ENCODE data around the gene MVB12B. TPM values are rescaled to one million over a fixed set of nuclear protein-coding genes. Genes with fewer than 3 reads are reported as not detected.
"Not testable (repeated sequence)": the region's sequence is repeated elsewhere in the genome, so short reads cannot be mapped to it uniquely, and the experiment has no call there.

MVB12B gene
- total and polyA plus RNA-seq, 2 of the 13 experiments (the other 11 are each of a cell fraction or from before 2014, with no cell fraction given) = 12.1 to 30.1 TPM

GRCh38 chr9:126283799-126284465 is 42.7 kb upstream of the MVB12B start:
- no peak for ATAC-seq
- CTCF ChIA-PET (ENCODE audit: low intra/inter-chr PET ratio, low total read pairs) = no interaction called here
- Histone ChIP-seq H3K79me2 (ENCODE audit: insufficient read depth, low read length) (no peaks in the 10 kb centered on the region), H3K9ac (ENCODE audit: insufficient read depth, low read depth, low read length) (no peak overlapping the region), H3K9me3 (ENCODE audit: low read length) (no peaks in the 10 kb centered on the region), H3K4me3 (replicated peaks in 1 of 3; ENCODE audit: insufficient read depth in 1 of 3, low read depth in 2 of 3, low read length in 3 of 3) (no peak overlapping the region), H4K20me1 (ENCODE audit: insufficient read depth, low read length) (no peaks in the 10 kb centered on the region), H3K27me3 (ENCODE audit: control insufficient read depth in 1 of 2, insufficient read depth in 2 of 2, low read length in 2 of 2) (peaks cover 2 to 30% of the 10 kb centered on the region in 2 experiments; a peak in 4 of 5 replicates), H3K27ac (ENCODE audit: extremely low read length, insufficient read depth, low read length) (no peak overlapping the region), H3K36me3 (replicated peaks in 1 of 2; ENCODE audit: control insufficient read depth in 1 of 2, insufficient read depth in 2 of 2, low read length in 2 of 2) (no peaks in the 10 kb centered on the region), H3K4me2 (ENCODE audit: low read depth, low read length) (no peak overlapping the region), H3K4me1 (ENCODE audit: insufficient read depth, low read length) (no peaks in the 10 kb centered on the region), H2AFZ (ENCODE audit: low read length) (no peak overlapping the region)
- BruUV-seq (replicated peaks) = no TSS peak
- FAIRE-seq = no peak
- TF ChIP-seq ZIK1 (CRISPR knock-in tag; IDR thresholded peaks at IDR 0.05; ENCODE audit: borderline replicate concordance, low read depth) (no peak), AHR (CRISPR knock-in tag; IDR thresholded peaks at IDR 0.05) (no peak)
- no peak for DNase-seq (ENCODE audit: low spot score)
- POLR2A ChIA-PET = no interaction called here
- 55% methylated on average over 5 of the region's 9 CpGs for WGBS (ENCODE audit: low lambda C conversion rate)
- intact Hi-C loops (cut with micrococcal nuclease; ENCODE audit: unreplicated experiment) (no loop called here), in situ Hi-C loops (cut with HindIII; ENCODE audit: extremely low pct_ligation_motif_present, low pct_unique_long_range_greater_than_20kb) (no loop called here)

GRCh38 chr9:126285652-126286051 is 41.0 kb upstream of the MVB12B start:
- ATAC-seq; H3K4me2 ChIP-seq (ENCODE audit: low read depth, low read length); DNase-seq (ENCODE audit: low spot score); H3K79me2 ChIP-seq (ENCODE audit: insufficient read depth, low read length); H3K9me3 ChIP-seq (ENCODE audit: low read length); H3K4me1 ChIP-seq (ENCODE audit: insufficient read depth, low read length); H3K27ac ChIP-seq (ENCODE audit: extremely low read length, insufficient read depth, low read length); POLR2A ChIA-PET; H3K9ac ChIP-seq (ENCODE audit: insufficient read depth, low read depth, low read length); H3K36me3 ChIP-seq (replicated peaks in 1 of 2; ENCODE audit: control insufficient read depth in 1 of 2, insufficient read depth in 2 of 2, low read length in 2 of 2); BruUV-seq (replicated peaks); in situ Hi-C loops (cut with HindIII; ENCODE audit: extremely low pct_ligation_motif_present, low pct_unique_long_range_greater_than_20kb); H2AFZ ChIP-seq (ENCODE audit: low read length); intact Hi-C loops (cut with micrococcal nuclease; ENCODE audit: unreplicated experiment); H4K20me1 ChIP-seq (ENCODE audit: insufficient read depth, low read length); H3K4me3 ChIP-seq (replicated peaks in 1 of 3; ENCODE audit: insufficient read depth in 1 of 3, low read depth in 2 of 3, low read length in 3 of 3); CTCF ChIA-PET (ENCODE audit: low intra/inter-chr PET ratio, low total read pairs); FAIRE-seq: not testable (repeated sequence)
- H3K27me3 ChIP-seq (ENCODE audit: control insufficient read depth in 1 of 2, insufficient read depth in 2 of 2, low read length in 2 of 2) = peaks cover 2 to 30% of the 10 kb centered on the region in 2 experiments; a peak in 4 of 5 replicates
- WGBS (ENCODE audit: low lambda C conversion rate) = 0% methylated on average over 2 of the region's 2 CpGs
